ENCODE results near the gene MVP.
"Not testable (repeated sequence)": the region's sequence is repeated elsewhere in the genome, so short reads cannot be mapped to it uniquely, and the experiment has no call there.

The MVP gene

GRCh38 chr16:29815793-29816693 is 4.2 kb upstream of the MVP start, which contains the start of gene PAGR1:
PAGR1 (plus strand) TSS chr16:29816152; CDS start chr16:29816526, 374 bp downstream.
- peak; percentile 100 for DNase-seq

DNA sequence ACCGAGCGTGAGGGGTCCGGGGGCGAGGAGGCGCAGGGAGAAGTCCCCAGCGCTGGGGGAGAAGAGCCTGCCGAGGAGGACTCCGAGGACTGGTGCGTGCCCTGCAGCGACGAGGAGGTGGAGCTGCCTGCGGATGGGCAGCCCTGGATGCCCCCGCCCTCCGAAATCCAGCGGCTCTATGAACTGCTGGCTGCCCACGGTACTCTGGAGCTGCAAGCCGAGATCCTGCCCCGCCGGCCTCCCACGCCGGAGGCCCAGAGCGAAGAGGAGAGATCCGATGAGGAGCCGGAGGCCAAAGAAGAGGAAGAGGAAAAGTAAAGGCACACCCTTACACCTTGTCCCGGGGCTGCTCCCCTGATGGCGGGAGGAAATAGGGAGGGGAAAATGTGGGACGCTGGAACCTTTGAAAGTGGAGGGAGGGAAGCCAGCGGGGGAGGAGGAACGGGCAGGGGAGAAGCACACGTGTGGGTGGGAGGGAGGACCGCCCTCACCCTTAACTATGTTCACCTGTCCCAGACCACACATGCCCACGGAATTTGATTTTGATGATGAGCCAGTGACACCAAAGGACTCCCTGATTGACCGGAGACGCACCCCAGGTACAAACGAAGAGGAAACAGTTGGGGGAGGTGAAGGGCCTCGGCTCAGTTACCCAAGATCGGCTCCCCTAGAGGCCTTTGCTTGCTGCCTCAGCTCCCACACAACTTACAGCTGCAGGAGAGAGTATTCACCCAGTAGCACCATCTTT is 3.4 kb upstream of the MVP start:
- peak; percentile 35 to 58 for DNase-seq

GRCh38 chr16:29818082-29818481 is 2.2 kb upstream of the MVP start:
- no peak for DNase-seq

- DNase-seq: no peak
These were observed 756 bp upstream of the MVP start for GRCh38 chr16:29819506-29819905.

- peak; percentile 70 to 77 for DNase-seq
These were observed 724 bp downstream of the MVP start for GRCh38 chr16:29820730-29821642.

DNA sequence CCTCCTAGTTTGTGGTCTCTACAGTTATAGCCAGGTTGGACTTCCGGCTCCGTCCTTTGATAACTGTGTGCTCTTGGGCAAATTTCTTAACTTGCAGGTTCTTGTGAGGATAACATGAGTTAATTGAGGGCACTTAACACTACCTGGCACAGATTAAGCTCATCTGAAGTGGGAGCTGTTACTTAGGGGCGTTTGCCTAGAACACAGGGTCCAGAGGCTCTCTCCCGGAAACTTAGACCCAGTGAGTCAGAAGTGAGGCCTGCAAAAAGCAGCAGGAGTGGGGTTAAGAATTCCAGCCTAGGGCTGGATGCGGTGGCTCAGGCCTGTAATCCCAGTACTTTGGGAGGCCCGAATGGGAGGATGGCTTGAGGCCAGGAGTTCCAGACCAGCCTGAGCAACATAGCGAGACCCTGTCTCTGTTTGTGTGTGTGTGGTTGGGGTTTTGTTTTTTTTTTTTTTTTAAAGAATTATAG is 1.4 kb downstream of the MVP start:
- no peak for DNase-seq

DNA sequence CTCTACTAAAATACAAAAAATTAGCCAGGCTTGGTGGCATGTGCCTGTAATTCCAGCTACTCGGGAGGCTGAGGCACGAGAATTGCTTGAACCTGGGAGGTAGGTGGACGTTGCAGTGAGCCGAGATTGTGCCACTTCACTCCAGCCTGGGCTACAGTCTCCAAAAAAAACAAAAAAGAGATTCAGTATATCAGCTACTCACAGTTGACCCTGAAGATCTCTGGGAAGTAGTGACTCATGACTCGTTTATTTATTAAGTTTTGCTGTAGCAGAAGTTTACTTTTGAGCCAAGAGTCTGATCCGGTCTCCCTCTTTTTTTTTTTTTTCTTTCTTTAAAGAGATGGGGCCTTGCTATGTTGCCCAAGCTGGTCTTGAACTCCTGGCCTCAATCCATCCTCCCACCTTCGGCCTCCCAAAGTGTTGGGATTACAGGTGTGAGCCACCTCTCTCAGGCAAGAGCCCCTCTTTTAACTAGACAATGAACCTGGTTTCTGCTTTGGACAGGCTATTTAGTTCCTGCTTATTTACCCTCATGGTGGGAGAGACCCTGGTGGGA is 4.4 kb downstream of the MVP start:
- no peak for DNase-seq

- DNase-seq: peak in 1 of 2 donors; percentile 43
These were observed 5.1 kb downstream of the MVP start for GRCh38 chr16:29825145-29826044.

DNA sequence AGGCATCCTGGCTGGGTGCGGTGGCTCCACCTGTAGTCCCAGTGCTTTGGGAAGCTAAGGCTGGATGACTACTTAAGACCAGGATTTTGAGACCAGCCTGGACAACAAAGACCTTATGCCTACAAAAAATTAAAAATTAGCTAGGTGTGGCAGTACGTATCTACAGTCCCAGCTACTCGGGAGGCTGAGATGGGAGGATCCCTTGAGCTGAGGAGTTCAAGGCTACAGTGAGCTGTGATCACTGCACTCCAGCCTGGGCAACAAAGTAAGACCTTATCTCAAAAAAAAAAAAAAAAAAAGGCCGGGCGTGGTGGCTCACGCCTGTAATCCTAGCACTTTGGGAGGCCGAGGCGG is 6.1 kb downstream of the MVP start:
- no peak for DNase-seq

DNA sequence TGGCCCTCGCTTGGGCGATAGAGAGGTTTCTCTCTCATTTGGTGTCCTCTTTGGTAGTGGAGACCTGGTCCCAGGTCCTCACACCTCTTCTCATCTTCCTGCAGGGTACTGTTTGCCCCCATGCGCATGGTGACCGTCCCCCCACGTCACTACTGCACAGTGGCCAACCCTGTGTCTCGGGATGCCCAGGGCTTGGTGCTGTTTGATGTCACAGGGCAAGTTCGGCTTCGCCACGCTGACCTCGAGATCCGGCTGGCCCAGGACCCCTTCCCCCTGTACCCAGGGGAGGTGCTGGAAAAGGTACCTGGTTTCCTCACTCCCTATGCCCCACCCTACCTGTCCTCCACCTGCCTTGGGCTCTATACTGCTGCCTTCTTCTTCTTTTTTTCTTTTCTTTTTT is 10.5 kb downstream of the MVP start:
- DNase-seq: no peak

DNA sequence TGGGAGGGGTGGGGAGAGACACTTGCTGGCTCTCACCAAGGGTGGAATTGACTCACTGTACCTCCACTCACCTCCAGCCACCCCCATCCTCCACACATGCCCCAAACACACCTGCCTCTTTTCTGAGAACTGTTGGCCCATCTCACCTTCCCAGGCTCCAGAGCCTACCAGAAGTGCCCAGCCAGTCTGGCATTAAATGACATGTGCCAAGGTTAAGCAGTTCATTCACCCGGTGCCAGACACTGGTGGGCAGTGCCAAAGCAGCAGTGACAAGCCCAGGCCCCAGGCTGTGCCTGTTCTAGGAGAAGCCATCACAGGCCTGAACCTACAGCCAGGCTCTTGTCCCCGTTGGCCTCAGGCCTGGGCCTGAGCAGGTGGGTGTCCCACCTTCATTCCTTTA is 11.2 kb downstream of the MVP start:
- DNase-seq: no peak

- DNase-seq: not testable (repeated sequence)
These were observed 13.0 kb downstream of the MVP start for GRCh38 chr16:29833219-29833618.

GRCh38 chr16:29834079-29834478 is 13.8 kb downstream of the MVP start:
- DNase-seq: no peak

DNA sequence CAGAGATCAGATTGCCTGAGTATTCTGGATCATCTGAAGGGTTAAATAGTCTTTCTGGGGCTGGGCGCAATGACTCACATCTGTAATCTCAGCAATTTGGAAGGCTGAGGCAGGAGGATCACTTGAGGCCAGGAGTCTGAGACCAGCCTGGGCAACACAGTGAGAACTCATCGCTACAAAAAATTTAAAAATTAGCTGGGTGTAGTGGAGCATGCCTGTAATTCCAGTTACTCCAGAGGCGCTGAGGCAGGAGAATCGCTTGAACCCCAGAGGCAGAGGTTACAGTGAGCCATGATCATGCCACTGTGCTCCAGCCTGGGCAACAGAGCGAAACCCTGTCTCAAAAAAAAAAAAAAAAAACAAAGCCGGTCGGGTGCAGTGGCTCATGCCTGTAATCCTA is 15.7 kb downstream of the MVP start:
- no peak for DNase-seq

DNA sequence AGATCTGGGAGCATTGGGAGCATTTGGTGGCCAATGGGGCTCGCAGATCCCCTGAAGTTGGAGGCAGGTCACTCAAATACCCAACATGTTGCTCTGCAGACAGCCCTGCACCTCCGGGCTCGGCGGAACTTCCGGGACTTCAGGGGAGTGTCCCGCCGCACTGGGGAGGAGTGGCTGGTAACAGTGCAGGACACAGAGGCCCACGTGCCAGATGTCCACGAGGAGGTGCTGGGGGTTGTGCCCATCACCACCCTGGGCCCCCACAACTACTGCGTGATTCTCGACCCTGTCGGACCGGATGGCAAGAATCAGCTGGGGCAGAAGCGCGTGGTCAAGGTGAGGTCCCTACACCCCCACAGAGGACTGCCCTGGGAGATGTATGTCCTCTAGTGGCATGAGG is 16.4 kb downstream of the MVP start:
- no peak for DNase-seq

DNA sequence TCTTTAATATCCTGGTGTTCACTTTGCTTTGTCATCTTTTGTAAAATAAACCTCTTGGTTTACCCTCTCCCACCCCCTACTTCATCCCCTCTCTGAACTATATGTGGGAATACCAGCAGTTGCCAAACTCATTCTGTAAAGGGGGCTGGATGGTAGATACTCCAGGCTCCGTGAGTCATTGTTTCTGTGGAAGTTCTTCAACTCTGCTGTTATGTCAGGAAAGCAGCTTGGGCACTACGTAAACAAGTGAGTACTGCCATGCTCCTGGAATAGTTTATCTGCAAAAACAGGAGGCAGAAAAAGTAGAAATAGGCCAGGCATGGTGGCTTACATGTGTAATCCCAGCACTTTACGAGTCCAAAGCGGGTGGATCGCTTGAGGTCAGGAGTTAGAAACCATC is 17.6 kb downstream of the MVP start:
- DNase-seq: no peak

DNA sequence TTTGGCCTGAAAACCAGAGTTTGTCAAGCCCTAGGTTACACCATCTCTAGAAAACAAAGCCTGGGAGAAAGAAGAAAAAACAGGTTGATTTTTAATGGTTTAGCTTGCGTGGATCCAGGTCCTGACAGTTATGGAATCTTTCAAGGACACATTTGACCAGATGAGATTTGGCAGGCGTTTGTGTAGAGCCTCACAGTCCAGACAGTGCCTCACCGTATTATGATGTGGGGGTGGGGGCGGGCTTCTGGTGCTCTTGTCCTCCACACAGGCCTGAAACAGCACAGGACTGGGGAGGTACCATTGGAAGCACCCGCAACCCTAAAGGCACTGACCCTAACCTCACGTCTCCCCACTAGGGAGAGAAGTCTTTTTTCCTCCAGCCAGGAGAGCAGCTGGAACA is 19.6 kb downstream of the MVP start:
- DNase-seq: no peak

DNA sequence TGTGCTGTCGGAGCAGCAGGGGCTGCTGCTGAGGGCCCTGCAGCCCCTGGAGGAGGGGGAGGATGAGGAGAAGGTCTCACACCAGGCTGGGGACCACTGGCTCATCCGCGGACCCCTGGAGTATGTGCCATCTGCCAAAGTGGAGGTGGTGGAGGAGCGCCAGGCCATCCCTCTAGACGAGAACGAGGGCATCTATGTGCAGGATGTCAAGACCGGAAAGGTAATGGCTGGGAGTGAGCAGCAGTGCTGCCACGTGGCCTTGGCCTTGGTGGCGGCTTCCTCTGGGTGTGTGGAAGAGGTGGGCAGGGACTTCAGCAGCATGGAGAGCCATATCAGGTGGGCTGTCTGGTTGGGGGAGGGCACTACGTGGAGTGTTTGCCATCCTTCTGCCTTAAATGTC is 20.0 kb downstream of the MVP start:
- DNase-seq: no peak

DNA sequence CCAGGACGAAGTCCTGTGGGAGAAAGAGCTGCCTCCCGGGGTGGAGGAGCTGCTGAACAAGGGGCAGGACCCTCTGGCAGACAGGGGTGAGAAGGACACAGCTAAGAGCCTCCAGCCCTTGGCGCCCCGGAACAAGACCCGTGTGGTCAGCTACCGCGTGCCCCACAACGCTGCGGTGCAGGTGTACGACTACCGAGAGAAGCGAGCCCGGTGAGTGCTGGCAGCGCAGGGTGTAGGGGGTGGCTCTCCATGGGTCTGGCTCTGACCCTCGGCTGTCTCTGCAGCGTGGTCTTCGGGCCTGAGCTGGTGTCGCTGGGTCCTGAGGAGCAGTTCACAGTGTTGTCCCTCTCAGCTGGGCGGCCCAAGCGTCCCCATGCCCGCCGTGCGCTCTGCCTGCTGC is 21.4 kb downstream of the MVP start:
- DNase-seq: no peak

DNA sequence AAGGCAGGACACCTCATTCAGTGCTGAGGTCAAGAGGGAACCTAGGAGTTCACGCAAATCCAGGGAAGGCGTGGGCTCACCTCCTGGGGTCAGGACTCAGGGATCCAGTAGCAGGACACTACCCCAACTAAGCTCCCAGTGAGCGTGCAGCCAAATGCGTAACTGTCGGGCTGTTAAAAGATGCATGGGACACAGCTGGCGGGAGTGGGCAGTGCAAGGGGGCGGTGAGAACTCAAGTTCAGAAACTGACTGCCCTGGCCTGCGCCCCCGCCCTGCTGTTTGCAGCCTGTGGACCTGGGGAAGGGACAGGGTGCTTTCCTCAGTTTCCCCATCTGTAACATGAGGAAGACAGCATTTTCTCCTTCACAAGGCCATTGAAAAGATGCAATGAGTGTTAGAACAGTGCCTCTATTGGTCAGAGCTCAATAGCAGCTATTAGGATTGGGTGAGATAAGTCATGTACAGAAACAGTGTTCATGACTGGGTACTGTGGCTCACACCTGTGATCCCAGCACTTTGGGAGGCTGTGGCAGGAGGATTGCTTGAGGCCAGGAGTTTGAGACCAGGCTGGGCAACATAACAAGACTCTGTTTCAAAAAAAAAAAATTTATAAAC is 22.6 kb downstream of the MVP start:
- no peak for DNase-seq

DNA sequence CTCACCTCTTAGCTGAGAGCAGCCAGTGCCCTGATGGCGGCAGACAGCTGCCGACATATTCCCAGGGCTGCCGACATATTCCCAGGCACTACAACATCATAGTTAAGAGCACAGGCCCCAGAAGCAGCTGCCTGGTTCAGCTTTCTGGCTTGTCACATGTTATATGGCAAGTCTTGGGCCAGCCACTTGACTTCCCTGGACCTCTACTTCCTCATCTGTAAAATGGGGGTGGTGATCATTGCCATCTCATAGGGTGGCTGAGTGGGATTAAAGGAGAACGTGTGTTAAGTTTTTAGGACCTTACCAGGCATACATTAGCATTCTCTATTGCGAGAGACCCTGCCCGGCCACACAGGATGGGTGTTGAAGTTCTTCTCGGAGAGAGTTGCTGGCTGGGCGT is 23.7 kb downstream of the MVP start:
- no peak for DNase-seq

Data from CD4-positive, alpha-beta T cell treated with Interferon alpha-2 for 1 hour (primary cell).